Cerebellar cortex (tissue), 1 donor: ENCODE data around the gene MPHOSPH9.
"Not testable (repeated sequence)": the region's sequence is repeated elsewhere in the genome, so short reads cannot be mapped to it uniquely, and the experiment has no call there.

Experiments
- DNase-seq: peaks from one replicate; pipeline ENCODE4 v3.0.0-alpha.2; 2015; ENCODE audit warnings: low spot score

MPHOSPH9 gene

DNA sequence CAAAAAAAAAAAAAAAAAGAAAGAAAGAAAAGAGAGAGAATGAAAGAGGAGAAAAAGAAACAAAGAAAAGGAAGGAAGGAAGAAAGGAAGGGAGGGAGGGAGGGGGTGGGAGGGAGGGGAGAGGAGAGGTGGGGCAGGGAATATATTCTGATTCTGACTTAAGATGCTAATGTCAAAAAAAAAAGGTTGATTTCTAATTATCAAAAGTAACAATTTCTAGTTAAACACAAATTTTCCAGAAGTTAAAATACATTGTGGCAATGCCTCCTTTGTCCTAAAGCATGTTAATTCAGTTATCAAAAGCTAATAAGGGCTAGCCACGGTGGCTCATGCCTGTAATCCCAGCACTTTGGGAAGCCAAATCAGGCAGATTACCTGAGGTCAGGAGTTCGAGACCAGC lies 7.5 kb downstream of the MPHOSPH9 start:
- no peak for DNase-seq

DNA sequence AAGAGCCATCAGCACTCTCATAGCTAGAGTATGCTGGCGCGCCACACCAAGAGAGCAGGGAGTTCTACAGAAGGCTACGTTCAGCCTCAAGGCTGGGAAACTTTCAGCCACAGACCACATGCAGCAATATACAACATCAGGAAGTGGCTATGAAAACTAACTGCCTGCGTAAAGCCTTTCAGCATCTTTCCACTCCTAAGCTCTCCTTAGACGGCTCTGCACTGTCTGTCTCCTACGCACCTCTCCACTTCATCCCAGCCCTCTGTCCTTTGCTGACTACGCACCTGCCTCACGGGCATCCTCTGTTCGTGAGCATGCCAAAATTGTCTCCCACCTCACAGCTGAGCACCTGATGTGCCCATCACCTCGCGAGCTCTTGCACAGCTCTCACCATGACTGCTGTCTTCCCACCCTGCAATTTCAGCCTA lies 9.7 kb downstream of the MPHOSPH9 start:
- DNase-seq = no peak

DNA sequence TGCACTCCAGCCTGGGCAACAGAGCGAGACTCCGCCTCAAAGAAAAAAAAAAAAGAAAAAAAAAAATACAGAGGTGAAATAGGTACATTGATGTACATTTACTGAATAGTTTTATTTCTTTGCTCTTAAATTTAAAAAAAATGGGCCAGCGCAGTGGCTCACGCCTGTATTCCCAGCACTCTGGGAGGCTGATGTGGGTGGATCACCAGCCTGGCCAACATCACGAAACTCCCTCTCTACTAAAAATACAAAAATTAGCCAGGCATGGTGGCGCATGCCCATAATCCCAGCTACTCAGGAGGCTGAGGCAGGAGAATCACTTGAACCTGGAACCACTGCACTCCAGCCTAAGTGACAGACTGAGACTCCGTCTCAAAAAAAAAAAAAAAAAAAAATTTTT lies 25.1 kb downstream of the MPHOSPH9 start:
- DNase-seq = not testable (repeated sequence)

DNA sequence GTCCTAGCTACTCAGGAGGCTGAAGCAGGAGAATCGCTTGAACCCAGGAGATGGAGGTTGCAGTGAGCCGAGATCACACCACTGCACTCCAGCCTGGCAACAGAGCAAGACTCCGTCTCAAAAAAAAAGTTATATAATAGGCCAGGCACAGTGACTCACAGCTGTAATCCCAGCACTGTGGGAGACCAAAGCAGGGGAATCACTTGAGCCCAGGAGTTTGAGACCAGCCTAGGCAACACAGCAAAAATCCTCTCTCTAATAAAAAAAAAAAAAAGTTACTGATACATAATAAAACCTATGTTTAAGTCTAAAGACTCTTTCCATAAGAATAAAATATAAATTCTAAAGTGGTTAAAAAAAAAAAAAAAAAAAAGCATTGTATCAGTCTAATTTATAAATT lies 26.1 kb downstream of the MPHOSPH9 start:
- DNase-seq = not testable (repeated sequence)

DNA sequence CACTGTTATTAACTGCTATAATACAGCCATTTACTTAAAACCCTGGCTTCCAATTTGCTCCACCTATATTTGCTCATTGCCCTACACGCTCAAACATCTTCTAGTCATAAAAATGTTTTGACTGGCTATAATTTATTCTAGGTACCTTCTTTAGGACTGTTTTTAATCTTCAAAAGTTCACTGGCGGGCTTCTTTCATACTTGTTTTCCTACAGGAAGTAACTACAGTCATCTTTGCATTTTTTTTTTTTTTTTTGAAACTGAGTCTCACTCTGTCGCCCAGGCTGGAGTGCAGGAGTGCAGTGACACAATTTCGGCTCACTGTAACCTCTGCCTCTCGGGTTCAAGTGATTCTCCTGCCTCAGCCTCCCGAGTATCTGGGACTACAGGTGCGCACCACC lies 32.5 kb downstream of the MPHOSPH9 start:
- DNase-seq = no peak

DNA sequence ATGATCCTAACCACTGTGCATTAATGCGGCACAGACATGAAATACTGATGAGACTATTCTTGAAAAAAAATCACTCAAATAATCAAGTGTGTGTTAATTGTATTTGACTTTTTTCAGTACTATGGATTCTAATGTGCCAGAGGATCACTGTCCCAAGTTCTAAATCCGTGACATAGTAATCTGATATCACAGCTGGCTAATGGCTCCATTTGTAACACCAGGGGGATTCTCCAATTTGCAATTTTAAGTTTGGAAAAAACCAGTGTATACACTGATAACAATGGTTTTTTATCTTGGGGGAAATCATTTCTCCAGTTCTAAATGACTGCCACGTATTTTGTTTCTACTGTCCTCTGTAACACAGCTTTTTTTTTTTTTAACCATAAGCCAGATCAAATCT lies 33.0 kb downstream of the MPHOSPH9 start:
- no peak for DNase-seq

DNA sequence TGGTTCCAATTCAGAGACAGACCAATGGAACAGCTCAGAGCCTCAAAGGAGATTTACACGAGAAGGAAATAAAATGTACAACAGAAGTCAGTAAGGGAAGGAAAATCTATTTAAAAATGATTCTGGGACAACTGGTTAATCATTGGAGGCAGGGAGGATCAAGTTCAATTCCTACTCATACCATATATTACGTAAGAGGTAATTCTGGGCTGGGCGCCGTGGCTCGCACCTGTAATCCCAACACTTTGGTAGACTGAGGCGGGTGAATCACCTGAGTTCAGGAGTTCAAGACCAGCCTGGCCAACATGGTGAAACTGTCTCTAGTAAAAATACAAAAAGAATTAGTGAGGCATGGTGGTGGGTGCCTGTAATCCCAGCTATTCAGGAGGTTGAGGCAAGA lies 45.3 kb downstream of the MPHOSPH9 start:
- no peak for DNase-seq

DNA sequence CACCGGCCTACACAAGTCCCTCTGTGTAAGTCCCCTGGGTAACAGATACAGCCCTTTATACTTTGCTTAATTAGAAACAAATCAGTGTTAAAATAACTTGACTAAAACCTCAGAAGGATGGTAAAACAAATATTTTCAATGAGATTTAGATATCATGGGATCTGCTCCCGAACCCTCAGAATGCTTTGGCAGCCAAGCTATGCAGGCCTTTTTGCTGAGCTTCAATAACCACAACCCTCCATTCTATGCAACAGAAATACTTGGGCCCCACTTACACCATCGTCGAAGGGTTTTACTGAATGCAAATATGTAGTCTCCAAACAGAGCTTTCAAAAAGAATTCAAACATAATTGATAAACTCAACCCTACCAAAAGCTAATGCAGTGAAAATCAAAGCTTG lies 52.8 kb downstream of the MPHOSPH9 start:
- no peak for DNase-seq

DNA sequence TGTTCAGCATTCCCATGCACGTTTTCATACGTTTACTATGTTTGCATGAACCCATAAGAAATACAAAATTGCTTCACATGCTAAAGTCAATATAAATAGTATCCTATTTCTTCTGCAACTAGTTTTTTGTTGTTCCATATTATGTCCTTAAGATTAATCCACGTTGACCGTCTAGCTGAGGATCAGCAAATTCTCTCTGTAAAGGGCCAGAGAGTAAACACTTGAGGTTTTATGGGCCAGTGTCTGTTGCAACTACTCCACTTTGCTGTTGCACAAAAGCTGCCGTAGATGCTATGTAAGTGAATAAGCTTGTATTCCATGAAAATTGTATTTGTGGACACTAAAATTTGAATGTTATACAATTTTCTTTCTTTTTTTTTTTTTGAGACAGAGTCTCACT lies 61.0 kb downstream of the MPHOSPH9 start:
- no peak for DNase-seq

DNA sequence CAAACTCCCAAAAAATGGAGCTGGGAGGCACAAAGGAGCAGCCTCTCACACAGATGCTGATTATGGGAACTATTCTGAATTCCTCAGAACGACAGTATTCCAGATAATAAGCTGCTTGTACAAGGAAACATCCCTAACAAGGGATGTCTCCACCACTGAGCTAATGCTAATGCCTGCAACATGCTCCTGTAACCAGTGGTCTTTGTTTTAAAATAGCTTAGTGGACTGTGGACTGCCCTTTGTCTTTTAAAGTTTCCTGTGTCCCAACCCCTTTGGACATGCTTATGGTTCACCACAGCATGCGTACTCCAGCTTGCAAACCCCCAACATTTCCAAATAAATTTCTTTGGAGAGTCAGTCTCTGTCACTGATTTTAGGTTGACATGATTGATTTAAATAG lies 65.6 kb downstream of the MPHOSPH9 start:
- DNase-seq = no peak

DNA sequence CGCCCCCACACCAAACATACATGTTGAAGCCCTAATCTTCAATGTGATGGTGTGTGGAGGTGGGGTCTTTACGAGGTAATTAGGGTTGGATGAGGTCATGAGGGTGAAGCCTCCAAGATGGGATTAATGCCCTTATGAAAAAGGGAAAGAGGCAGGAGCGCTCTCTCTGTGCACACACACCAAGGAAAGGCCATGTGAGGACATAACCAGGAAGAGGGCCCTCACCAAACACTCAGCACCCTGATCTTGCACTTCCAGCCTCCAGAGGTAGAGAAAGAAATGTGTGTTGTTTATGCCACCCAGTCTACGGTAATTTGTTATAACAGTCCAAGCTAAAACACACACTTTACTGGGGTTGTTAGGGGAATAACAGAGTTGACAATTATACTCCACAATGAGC lies 67.4 kb downstream of the MPHOSPH9 start:
- DNase-seq = no peak

DNA sequence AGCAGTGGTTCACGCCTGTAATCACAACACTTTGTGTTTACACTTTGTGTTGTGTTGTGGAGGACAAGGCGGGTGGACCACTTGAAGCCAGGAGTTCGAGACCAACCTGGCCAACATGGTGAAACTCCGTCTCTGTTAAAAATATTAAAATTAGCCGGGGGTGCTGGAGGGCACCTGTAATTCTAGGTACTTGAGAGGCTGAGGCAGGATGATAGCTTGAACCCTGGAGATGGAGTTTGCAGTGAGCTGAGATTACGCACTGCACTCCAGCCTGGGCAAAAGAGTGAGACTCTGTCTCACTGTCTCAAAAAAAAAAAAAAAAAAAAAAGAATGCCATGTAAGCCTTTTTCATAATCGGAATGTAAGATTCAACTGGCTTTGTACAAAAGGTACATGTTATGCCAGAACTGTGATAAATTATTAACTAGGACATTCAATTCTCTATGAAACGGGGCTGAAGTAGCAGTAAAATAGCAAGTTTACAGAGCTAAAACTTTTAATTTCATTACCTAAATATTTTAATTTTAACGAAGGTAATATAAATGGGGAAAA lies 68.2 kb downstream of the MPHOSPH9 start:
- DNase-seq = no peak

DNA sequence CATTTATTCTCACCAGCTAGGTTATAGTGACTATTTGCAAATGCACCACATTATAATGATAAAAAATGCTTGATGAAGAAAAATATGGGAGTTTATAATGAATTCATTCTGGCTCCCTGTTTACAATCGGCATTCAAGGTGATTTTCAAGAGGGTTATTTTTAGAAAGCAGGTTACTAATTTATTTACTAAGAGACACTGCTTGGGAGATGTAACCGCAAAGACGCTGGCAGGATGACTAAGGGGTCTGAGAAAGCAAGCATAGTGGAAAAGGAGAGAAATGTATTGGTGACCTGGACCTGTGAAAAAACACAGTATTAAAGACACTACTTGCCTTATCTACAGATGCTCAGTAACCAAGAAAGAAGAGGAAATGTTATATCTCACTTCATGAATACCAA lies 68.7 kb downstream of the MPHOSPH9 start:
- DNase-seq = no peak

DNA sequence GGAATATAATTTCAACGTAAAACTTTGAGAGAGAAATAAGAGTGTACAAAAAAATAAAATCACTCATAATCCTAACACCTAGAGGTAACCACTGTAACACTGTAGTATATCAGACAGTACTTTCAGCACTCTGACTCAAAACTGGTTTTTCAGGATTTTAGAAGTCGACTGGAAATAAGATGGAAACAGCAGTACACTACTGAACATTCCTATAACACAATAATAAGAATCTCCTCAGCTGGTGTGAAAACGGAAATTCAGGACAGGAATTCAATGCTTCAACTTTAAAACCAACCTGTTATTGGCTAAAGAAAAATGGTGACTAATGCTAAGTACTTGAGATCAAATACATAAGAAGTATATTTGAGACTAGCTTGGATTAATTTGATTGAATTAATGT lies 69.7 kb downstream of the MPHOSPH9 start:
- DNase-seq = no peak

DNA sequence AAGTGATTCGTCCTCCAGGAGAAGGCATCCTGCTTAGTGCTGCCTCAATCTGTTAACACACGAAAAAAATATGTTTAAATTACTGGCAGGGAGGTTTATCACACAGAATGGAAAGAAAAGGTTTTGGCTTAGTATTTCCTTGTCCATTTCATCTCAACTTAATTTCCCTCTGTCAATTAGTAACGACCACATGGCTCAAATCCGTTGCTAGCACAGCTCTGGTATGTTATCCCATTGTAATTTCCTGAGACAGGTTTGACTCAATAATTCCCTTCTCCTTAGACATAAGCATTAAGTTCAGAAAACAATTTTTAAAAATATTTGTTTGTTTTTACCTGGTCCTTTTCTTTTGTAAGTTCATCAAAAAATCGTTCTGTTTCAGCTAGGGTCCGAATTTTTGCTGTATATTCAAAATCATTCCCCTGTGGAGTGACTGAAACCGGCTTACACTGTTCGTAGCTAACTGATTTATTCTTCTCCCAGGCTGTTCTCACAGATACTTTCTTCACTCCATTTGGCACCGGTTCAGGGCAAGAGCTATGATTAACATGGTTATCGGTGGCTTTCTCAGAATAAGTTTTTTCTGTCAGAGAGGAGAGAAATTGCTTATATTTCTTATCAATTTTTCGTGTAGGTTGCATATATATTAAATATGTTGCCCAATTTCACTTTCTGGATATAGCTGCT lies 72.0 kb downstream of the MPHOSPH9 start:
- DNase-seq = no peak

DNA sequence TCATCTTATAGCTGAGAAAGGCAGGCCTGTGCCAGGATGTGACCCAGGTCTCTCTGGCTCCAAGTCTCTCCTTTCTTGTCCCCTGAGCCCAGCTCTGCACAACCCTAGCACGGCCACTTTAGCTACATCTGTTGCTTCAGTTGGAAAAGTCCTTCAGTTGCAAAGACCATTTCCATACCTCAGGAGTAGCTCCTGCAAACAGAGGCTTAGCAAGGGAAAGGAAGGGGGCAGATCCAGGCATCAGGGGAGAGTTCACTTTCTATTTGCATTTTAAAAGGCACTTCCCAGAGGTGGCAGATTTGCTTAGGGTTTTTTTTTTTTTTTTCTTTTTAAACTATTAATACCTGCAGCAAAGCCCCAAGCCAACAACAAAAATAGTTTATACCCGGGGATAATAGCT lies 79.0 kb downstream of the MPHOSPH9 start:
- DNase-seq = no peak

DNA sequence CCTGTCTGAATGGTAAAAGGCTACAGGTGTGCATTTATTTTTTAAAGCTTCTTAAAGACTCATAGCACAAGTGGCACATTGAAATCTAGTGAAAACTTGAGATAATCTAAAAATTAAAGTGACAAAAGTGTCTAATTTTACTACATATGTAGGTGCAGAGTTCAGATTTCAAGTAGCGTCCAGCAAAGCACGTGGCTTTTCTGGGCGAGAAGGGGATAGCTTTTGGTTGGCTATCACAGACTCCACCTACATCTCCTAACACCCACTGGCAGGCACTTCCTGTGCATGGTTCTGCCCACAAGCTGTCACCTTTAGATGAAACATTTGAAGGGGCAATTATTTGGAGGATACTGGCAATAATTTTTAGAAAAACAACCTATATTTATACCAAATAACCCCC lies 80.1 kb downstream of the MPHOSPH9 start:
- DNase-seq = no peak

DNA sequence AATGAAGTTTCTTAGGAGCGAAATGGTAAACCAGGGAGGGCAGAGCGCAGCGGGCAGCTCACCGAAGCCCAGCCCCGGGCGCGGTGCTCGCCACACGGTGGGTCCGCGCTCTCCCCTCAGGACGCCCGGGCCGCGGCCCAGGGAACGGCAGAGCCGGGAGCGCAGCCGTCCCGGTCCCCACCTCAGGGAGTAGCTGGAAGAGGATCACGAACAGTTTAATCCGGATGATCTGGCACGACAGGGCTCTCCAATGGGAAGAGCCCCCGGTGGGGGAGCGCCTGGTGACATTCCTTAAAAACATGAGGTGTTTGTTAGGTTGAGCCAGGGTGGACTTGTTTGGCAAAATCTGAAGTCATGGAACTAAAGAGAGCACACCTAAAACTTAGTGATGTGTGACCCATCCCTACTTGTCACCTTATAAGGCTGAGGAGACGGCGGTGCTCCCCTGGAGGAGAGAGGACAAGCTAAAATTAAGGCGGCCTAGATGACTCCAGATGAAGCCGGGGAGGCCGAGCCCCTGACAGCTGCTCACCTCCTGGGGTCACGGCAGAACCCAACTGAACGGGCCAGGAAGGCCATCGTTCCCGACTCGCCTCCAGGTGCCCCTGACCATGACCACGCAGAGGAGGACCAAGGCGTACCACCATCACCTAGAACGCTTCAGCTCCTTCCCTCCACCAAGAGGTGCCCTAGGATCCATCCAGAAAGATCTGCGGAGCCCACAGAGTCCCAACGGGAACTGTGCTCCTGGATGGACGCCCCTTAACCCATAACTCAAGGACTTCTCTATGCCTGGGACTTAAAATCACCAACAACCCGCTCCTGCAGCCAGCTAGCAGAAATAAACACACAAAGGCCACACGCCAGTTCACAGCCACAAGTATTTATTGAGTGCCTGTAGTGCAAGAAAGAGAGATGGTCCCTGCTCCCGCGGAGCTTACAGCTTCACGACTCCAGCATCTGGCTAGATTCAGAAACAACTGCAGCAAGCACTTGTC lies 81.2 kb downstream of the MPHOSPH9 start:
- DNase-seq = no peak

DNA sequence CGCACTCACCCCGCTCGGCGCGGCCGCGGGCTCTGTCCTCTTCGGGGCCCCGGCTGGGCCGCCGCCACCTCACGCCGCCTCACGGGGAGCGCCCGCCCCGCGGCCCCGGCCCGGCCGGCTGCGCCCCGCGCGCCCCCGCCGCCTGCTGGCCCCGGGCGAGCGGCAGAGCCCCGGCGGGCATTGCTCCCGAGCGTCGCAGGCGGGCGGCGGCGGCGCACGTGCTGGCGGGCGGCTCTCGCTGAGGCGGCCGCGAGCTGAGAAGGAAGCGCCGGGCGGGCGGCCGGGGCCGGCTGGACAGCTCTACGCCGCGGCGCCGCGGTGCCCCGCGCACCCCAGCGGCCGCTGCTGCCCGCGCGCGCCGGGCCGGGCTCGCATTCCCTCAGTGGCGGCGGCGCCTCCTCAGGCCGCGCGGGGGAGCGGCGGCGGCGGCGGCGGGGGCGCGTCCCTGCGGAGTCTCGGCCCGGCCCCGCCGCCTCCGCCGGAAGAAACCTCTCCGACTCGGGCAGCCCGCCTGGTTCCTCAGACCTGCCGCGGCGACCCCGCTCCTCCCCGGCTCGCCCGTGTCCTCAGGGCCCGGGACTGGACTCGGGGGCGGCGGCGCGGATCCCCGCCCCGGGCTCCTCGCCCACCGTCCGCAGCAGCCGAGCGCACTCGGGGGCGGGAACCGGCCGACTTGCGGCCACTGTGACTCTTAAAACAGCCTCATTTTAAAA lies 82.0 kb downstream of the MPHOSPH9 start, which contains the start of gene PITPNM2:
Gene PITPNM2, minus strand, starts transcription at position 347 of the 713 bp plus-strand sequence. CDS start 116,500 bp downstream, outside the sequence.
- no peak for DNase-seq

DNA sequence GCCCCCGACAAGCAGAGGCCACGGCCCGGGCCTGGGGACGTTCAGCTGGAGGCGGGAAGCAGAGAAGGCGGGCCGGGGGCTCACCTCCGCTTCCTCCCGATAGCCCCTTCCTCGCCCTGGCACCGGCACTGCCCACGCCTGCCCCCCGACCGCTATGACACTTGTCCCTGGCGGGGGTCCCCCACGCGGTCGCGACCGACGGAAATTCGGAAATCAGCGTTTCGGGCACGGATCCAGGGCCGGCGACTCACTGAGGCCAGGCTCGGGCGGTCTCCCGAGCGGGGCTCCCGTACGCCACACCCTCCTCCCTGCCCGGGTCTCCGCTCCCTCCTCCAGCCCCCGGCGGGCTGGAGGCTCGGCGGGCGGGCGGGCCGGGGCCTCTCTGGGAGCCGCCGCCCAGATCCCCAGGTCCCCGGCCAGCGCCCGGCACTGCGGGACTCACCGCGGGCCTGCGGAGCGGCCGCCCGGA lies 82.6 kb downstream of the MPHOSPH9 start:
- DNase-seq = no peak

DNA sequence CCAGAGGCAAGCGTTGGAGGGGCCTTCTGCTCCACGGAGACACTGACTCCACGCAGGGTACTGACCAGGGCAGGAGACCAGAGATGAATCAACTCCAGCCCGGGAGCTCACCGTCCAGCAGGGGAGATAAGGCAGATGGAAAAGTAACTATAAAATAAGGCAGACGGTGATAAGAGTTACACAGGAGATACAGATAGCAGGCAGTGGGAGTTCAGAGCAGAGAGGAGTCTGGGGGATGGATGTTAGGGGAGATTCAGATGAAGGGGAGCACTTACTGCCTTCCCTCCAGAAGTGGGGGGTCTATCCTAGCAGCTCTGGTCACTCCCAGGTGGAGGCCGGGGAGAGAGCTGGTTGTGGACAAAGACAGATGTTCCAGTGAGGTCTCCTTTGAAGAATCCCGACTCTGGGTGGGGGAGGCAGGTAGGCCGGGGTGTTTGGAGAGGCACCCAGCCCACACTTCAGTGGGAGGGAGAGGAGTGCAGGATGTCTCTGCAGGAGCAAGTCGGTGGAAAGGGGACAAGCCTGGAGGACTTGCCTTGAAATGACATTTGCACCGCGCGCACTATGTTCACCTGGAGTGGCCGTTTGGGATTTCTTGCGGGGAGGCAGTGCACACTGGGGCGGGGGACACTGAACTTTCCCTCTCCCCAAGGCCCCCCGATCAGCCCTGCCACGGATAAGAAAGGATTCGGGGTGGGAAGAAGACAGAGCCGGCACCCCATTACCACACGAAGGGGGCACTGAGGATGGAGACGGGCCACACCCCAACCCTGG lies 83.3 kb downstream of the MPHOSPH9 start:
- DNase-seq = no peak
